HepG2 (cell line): ENCODE results near the gene ESF1. TPM values are rescaled to one million over a fixed set of nuclear protein-coding genes. Genes with fewer than 3 reads are reported as not detected.

Experiments
- KLF11 ChIP-seq: IDR thresholded peaks from 2 replicates; pipeline ENCODE4 v1.6.1; 2016; ENCODE audit warnings: missing compliant biosample characterization
- LCORL ChIP-seq, 2 experiments: fragments of 450-650 bp in 1 of 2; sonication (generic) in 1 of 2; formaldehyde crosslinking in 1 of 2; IDR thresholded peaks; 2 replicates each; pipeline versions ENCODE4 v1.5.0 to v1.6.1; 2017 to 2020; ENCODE audit warnings: antibody characterized with exemption in 1 of 2, missing genetic modification reagents in 1 of 2
- polyA plus RNA-seq, 8 experiments: library from polyadenylated mRNA; depleted of rRNA in 3 of 8; stranded (reverse) in 7 of 8; unstranded in 1 of 8; fragments of >200 nt; fragmentation: Illumina TruSeq in 4 of 8; extraction: Trizol in 4 of 8; gene quantifications; 2 replicates each; pipeline versions ENCODE4 v1.2.1 to v1.2.3, GENCODE V29; 2011 to 2016; ENCODE audit warnings: low read depth in 4 of 8, missing spikeins in 1 of 8, mixed read lengths in 1 of 8; ENCODE audit not compliant: insufficient read depth in 1 of 8
- total RNA-seq, 5 experiments: library from RNA; depleted of rRNA; stranded (reverse); fragments of >200 nt; fragmentation: Illumina TruSeq; extraction: Trizol; gene quantifications; 2 replicates each; pipeline ENCODE4 v1.2.3, GENCODE V29; 2016; ENCODE audit warnings: low read depth in 1 of 5
- TF ChIP-seq, protein P1 (sequence below): sonication (generic); formaldehyde crosslinking; IDR thresholded peaks from 2 replicates; pipeline ENCODE4 v1.9.0; 2022; ENCODE audit warnings: low read depth, missing genetic modification reagents
- TF ChIP-seq, protein P2 (sequence below): sonication (generic); formaldehyde crosslinking; IDR thresholded peaks from 2 replicates; pipeline ENCODE4 v1.8.1; 2023; ENCODE audit warnings: mild to moderate bottlenecking, inconsistent platforms, moderate library complexity, missing genetic modification reagents, borderline replicate concordance
- TF ChIP-seq, protein P3 (sequence below): sonication (generic); formaldehyde crosslinking; IDR thresholded peaks from 2 replicates; pipeline ENCODE4 v1.8.1; 2022; ENCODE audit warnings: low read depth, mild to moderate bottlenecking, missing genetic modification reagents

Gene ESF1
- total and polyA plus RNA-seq, 2 of the 13 experiments (the other 11 are each of a cell fraction or from before 2014, with no cell fraction given): 7.3 to 66.9 TPM

DNA sequence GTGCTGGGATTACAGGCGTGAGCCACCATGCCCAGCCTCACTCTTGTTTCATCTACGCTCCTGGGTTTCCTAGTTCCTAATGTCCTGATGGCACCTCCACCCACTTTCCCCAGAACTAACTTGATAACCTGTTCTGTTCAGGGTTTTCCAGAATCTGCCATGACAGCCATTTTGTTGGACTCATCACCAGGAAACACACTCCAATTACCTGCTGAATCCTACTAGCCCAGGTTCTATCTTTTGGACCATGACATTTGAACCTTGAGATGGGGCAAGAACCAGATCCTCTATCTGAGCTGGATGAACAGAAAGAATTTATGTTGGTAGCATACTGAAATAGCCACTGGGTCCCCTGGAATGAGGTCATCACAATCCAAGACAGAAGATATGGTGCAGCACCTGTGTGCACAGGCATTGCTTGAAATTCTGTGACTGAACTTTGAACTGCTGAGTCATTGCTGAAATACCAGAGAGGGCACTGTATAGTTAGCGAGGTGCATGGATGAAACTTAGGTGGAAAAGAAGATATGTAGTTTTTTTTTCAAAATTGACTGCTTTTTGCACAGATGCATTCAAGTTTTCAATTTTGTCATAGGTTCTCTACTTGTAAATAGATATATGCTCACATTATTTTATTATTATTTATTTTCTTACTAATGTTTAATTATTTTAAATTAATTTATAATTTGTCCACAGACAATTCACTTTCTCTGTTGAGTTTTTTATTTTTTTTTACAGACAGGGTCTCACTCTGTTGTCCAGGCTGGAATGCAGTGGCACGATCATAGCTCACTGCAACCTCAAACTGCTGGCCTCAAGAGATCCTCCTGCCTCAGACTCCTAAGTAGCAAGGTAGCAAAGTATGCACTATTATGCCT lies 103.2 kb downstream of the ESF1 start (continued):
- TF ChIP-seq, protein P1, sequence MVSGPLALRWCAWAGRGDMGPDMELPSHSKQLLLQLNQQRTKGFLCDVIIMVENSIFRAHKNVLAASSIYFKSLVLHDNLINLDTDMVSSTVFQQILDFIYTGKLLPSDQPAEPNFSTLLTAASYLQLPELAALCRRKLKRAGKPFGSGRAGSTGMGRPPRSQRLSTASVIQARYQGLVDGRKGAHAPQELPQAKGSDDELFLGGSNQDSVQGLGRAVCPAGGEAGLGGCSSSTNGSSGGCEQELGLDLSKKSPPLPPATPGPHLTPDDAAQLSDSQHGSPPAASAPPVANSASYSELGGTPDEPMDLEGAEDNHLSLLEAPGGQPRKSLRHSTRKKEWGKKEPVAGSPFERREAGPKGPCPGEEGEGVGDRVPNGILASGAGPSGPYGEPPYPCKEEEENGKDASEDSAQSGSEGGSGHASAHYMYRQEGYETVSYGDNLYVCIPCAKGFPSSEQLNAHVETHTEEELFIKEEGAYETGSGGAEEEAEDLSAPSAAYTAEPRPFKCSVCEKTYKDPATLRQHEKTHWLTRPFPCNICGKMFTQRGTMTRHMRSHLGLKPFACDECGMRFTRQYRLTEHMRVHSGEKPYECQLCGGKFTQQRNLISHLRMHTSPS (CRISPR knock-in tag): no peak
- TF ChIP-seq, protein P2, sequence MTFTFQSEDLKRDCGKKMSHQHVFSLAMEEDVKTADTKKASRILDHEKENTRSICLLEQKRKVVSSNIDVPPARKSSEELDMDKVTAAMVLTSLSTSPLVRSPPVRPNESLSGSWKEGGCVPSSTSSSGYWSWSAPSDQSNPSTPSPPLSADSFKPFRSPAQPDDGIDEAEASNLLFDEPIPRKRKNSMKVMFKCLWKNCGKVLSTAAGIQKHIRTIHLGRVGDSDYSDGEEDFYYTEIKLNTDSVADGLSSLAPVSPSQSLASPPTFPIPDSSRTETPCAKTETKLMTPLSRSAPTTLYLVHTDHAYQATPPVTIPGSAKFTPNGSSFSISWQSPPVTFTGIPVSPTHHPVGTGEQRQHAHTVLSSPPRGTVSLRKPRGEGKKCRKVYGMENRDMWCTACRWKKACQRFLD (CRISPR knock-in tag): no peak
- TF ChIP-seq LCORL (IDR thresholded peaks at IDR 0.05): peak; percentile 43; the same call in 1 of the 2 replicates
- TF ChIP-seq LCORL (CRISPR knock-in tag; IDR thresholded peaks at IDR 0.05): peak; percentile 88
- TF ChIP-seq KLF11: peak; percentile 73; the same call in 1 of the 2 replicates
- TF ChIP-seq, protein P3, sequence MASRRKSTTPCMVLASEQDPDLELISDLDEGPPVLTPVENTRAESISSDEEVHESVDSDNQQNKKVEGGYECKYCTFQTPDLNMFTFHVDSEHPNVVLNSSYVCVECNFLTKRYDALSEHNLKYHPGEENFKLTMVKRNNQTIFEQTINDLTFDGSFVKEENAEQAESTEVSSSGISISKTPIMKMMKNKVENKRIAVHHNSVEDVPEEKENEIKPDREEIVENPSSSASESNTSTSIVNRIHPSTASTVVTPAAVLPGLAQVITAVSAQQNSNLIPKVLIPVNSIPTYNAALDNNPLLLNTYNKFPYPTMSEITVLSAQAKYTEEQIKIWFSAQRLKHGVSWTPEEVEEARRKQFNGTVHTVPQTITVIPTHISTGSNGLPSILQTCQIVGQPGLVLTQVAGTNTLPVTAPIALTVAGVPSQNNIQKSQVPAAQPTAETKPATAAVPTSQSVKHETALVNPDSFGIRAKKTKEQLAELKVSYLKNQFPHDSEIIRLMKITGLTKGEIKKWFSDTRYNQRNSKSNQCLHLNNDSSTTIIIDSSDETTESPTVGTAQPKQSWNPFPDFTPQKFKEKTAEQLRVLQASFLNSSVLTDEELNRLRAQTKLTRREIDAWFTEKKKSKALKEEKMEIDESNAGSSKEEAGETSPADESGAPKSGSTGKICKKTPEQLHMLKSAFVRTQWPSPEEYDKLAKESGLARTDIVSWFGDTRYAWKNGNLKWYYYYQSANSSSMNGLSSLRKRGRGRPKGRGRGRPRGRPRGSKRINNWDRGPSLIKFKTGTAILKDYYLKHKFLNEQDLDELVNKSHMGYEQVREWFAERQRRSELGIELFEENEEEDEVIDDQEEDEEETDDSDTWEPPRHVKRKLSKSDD (CRISPR knock-in tag): 0 out of 2 replicates have a peak, but pooled peaks have one; percentile 59
